K562 (cell line): ENCODE results near the gene JAM2.

Experiments used
- HCFC1 ChIP-seq: IDR thresholded peaks from 2 replicates; pipeline ENCODE4 v1.6.1; 2012; ENCODE audit warnings: low read depth, low read length, improper control_type of control experiment
- POLR2A ChIP-seq: fragments of 450-650 bp; conservative IDR thresholded peaks from 2 replicates; pipeline ENCODE4 v1.6.1; 2016
- POLR2AphosphoS5 ChIP-seq: IDR thresholded peaks from 2 replicates; pipeline ENCODE4 v1.6.1; 2011; ENCODE audit warnings: mild to moderate bottlenecking, low read depth, low read length, moderate library complexity; ENCODE audit not compliant: control insufficient read depth, insufficient read depth
- POLR2B ChIP-seq: fragments of 450-650 bp; IDR thresholded peaks from 2 replicates; pipeline ENCODE4 v1.6.1; 2018; ENCODE audit warnings: low read depth; ENCODE audit not compliant: partially characterized antibody
- ZNF133 ChIP-seq: fragments of 250-450 bp; sonication (Bioruptor Pico); IDR thresholded peaks from 2 replicates; pipeline ENCODE4 v1.4.0; 2020; ENCODE audit warnings: mild to moderate bottlenecking

- TF ChIP-seq ZNF133 (CRISPR knock-in tag) (no peak), POLR2B (no peak), POLR2AphosphoS5 (no peak), POLR2A (no peak), HCFC1 (no peak)
Observed at GRCh38 chr21:25664491-25664931, 25.5 kb downstream of the JAM2 start.
